Endodermal cell (in vitro differentiated cells): ENCODE results near the gene AMBRA1. TPM values are rescaled to one million over a fixed set of nuclear protein-coding genes. Genes with fewer than 3 reads are reported as not detected.

Experiments
- DNase-seq: peaks from one replicate; pipeline ENCODE4 v3.0.0-alpha.2; 2017
- H3K27ac ChIP-seq: 2 replicates; pipeline ENCODE4 v1.5.1; 2013; ENCODE audit warnings: mild to moderate bottlenecking, low read depth, low read length, moderate library complexity
- H3K27me3 ChIP-seq: 2 replicates; pipeline ENCODE4 v1.6.1; 2013; ENCODE audit warnings: mild to moderate bottlenecking, low read length, moderate library complexity; ENCODE audit not compliant: insufficient read depth, control insufficient read depth, poor library complexity, severe bottlenecking
- H3K36me3 ChIP-seq: 2 replicates; pipeline ENCODE4 v1.7.0; 2013; ENCODE audit warnings: mild to moderate bottlenecking, low read length, moderate library complexity; ENCODE audit not compliant: control insufficient read depth, insufficient read depth
- H3K4me1 ChIP-seq: one replicate; pipeline ENCODE4 v1.7.0; 2013; ENCODE audit warnings: low read length; ENCODE audit not compliant: control insufficient read depth, insufficient read depth
- H3K4me3 ChIP-seq: 2 replicates; pipeline ENCODE4 v1.5.1; 2013; ENCODE audit warnings: mild to moderate bottlenecking, low read length, moderate library complexity
- H3K9ac ChIP-seq: 2 replicates; pipeline ENCODE4 v1.6.1; 2013; ENCODE audit warnings: mild to moderate bottlenecking, low read length, moderate library complexity; ENCODE audit not compliant: poor library complexity, severe bottlenecking; ENCODE audit errors: extremely low read depth
- H3K9me3 ChIP-seq: 2 replicates; pipeline ENCODE4 v1.6.1; 2013; ENCODE audit warnings: mild to moderate bottlenecking, low read length, moderate library complexity; ENCODE audit not compliant: control insufficient read depth
- H3K27ac Mint-ChIP-seq: 2 replicates; pipeline ENCODE4 v1.8.0; 2020; ENCODE audit warnings: mixed read lengths
- H3K27me3 Mint-ChIP-seq: 2 replicates; pipeline ENCODE4 v1.8.0; 2021; ENCODE audit warnings: mild to moderate bottlenecking, mixed read lengths; ENCODE audit not compliant: insufficient read depth
- H3K36me3 Mint-ChIP-seq: 2 replicates; pipeline ENCODE4 v1.8.0; 2020; ENCODE audit warnings: low read depth, mixed read lengths
- H3K4me1 Mint-ChIP-seq: 2 replicates; pipeline ENCODE4 v1.8.0; 2020; ENCODE audit warnings: mixed read lengths
- H3K4me3 Mint-ChIP-seq: 2 replicates; pipeline ENCODE4 v1.8.0; 2020; ENCODE audit warnings: mild to moderate bottlenecking, moderate library complexity, mixed read lengths
- H3K9me3 Mint-ChIP-seq: 2 replicates; pipeline ENCODE4 v1.8.0; 2020; ENCODE audit warnings: mild to moderate bottlenecking, mixed read lengths
- WGBS, 2 experiments: methylation state at CpG; one replicate each; pipeline versions ENCODE4 v1.1.5 to v1.1.7; 2013; ENCODE audit warnings: missing lambda C conversion rate in 2 of 2, mixed read lengths in 1 of 2; ENCODE audit not compliant: insufficient coverage in 1 of 2, insufficient read length in 1 of 2; 5-methylcytosine and 5-hydroxymethylcytosine counted together
- total RNA-seq, 2 donors: library from RNA; stranded (reverse); fragmentation: NEBNext Ultra II Directional in 1 of 2; extraction: Animal tissue kit (Norgen Biotek cat#: 25700) in 1 of 2; gene quantifications; 2 replicates in 1 of 2; 3 replicates in 1 of 2; pipeline ENCODE4 v1.2.1, GENCODE V29; 2021
- TF ChIP-seq, protein P1 (sequence below): fragments of 200-600 bp; sonication (generic); conservative IDR thresholded peaks from 2 replicates; pipeline ENCODE4 v1.5.0; 2021; ENCODE audit warnings: antibody characterized with exemption, mild to moderate bottlenecking

Gene AMBRA1
- total RNA-seq, 2 donors from 2014 or later, result 54.5 to 67.8 TPM

DNA sequence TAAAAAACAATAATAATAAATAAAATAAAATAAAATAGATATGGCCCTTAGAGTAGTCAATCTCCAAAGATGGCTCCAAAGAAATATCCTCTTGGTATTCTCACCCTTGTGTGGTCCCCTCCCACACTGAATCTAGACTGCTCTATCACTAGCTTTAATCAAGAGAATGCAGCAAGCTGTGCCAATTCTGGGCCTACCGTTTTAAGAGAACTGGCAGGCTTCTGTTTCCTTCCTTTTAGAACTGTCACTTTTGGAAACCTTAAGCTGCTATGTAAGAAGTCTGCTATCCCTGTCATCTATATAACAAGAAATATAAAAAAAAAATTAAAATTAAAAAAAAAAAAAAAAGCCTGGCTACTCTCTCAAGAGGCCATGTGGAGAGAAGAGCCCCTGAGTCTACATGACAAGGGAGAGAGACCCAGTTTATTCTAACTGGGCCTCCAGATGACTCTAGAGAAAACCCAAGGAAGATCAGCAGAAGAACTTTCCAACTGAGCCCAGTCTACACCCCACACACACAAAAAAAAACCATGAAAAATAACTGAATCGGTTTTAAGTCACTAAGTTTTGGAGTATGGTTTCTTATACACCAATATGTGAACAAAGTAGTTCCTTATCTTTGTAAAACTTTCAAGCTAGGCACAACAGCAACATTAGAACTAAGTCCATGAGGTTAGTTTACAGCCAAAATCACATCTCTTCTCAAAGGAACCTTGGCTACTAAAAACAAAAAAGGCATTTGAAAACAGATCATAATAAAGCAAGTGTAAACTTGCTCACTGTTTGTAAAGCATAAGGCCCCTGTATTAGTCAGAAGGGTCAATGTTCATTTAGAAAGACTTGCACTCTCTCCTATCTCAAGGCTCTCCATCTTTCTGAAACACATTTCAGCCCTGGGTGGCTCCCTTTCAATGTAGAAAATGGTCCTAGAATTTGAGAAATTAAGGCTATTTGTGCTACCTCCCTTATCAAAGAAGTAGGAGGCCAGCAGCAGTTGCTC lies 67.3 kb downstream of the AMBRA1 start:
- Histone ChIP-seq H3K27ac (no peak overlapping the region), H3K36me3 (peaks cover 25% of the 10 kb centered on the region), H3K27me3 (no peaks in the 10 kb centered on the region), H3K4me3 (no peak overlapping the region), H3K9me3 (peaks cover 14% of the 10 kb centered on the region), H3K9ac (no peak overlapping the region), H3K4me1 (peaks cover 5% of the 10 kb centered on the region)
- TF ChIP-seq, protein P1, sequence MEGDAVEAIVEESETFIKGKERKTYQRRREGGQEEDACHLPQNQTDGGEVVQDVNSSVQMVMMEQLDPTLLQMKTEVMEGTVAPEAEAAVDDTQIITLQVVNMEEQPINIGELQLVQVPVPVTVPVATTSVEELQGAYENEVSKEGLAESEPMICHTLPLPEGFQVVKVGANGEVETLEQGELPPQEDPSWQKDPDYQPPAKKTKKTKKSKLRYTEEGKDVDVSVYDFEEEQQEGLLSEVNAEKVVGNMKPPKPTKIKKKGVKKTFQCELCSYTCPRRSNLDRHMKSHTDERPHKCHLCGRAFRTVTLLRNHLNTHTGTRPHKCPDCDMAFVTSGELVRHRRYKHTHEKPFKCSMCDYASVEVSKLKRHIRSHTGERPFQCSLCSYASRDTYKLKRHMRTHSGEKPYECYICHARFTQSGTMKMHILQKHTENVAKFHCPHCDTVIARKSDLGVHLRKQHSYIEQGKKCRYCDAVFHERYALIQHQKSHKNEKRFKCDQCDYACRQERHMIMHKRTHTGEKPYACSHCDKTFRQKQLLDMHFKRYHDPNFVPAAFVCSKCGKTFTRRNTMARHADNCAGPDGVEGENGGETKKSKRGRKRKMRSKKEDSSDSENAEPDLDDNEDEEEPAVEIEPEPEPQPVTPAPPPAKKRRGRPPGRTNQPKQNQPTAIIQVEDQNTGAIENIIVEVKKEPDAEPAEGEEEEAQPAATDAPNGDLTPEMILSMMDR, result no peak
- H3K4me3 Mint-ChIP-seq, result no peak overlapping the region
- DNase-seq, result no peak
- no peak overlapping the region for H3K27ac Mint-ChIP-seq
- no peaks in the 10 kb centered on the region for H3K27me3 Mint-ChIP-seq
- peaks cover 4% of the 10 kb centered on the region for H3K9me3 Mint-ChIP-seq
- H3K36me3 Mint-ChIP-seq, result peaks cover 17% of the 10 kb centered on the region
- 98 to 100% methylated on average over 1 to 2 of the region's 2 CpGs for WGBS, 2 experiments
- H3K4me1 Mint-ChIP-seq, result peaks cover 21% of the 10 kb centered on the region

DNA sequence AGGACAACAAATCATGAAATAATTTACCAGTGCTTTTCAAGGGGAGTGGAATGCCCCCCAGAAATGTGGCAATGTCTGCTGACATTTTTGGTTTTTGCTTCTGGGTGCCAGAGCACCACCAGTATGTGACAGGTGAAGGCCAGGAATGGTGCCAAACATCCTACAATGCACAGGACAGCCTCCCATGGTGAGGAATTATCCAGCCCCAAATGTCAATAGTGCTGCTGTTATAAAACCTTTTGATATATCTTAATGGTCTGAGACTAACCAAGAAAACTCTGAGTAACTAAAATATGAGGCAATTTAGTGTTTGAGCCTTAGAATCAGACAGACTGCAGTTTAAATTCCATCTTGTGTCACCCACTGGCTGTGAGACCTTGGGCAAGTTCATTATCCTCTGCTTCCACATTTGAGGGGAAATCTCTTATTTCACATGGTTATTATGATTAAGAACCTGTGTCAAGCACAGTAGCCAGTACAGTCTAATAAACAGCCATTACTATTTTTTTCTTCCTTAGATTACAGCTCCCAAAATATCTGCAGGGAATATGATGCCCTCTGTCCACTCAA lies 69.5 kb downstream of the AMBRA1 start:
- no peak overlapping the region for H3K4me3 Mint-ChIP-seq

DNA sequence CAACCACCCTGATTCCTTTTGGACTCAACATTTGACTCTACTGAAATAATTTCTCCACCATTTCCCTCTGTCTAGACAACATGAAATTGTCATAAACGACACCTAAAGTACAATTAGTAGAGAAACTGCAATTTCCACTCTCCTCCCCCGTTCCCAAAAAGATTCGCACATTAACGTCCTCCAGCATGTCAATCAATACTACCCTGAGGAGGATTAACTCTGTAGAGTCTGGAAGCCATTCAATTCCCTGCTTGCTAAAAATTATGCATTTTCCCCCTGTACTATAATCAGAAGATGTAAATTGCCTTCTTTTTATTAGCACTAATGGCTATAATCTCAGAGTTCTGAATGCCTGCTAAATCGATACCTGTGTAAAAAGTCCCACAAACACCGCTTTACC lies 70.5 kb downstream of the AMBRA1 start:
- H3K9me3 ChIP-seq, result peaks cover 7% of the 10 kb centered on the region
- DNase-seq, result no peak
- no peaks in the 10 kb centered on the region for H3K27me3 ChIP-seq
- H3K9me3 Mint-ChIP-seq, result no peaks in the 10 kb centered on the region
- peaks cover 6% of the 10 kb centered on the region for H3K36me3 Mint-ChIP-seq
- H3K27me3 Mint-ChIP-seq, result no peaks in the 10 kb centered on the region
- peaks cover 27% of the 10 kb centered on the region for H3K36me3 ChIP-seq
- no peak overlapping the region for H3K4me3 Mint-ChIP-seq
- no peak overlapping the region for H3K9ac ChIP-seq
- H3K4me3 ChIP-seq, result no peak overlapping the region
- H3K27ac Mint-ChIP-seq, result no peak overlapping the region
- TF ChIP-seq, protein P1, result no peak
- H3K27ac ChIP-seq, result no peak overlapping the region
- peaks cover 17% of the 10 kb centered on the region for H3K4me1 Mint-ChIP-seq
- 58 to 76% methylated on average over 6 of the region's 6 CpGs for WGBS, 2 experiments
- H3K4me1 ChIP-seq, result peaks cover 6% of the 10 kb centered on the region

More for the DNA sequence above, 69.5 kb downstream of the AMBRA1 start:
- Mint-ChIP-seq H3K27ac (no peak overlapping the region), H3K27me3 (no peaks in the 10 kb centered on the region), H3K9me3 (no peaks in the 10 kb centered on the region), H3K4me1 (peaks cover 26% of the 10 kb centered on the region), H3K36me3 (peaks cover 6% of the 10 kb centered on the region)
- Histone ChIP-seq H3K27me3 (no peaks in the 10 kb centered on the region), H3K36me3 (peaks cover 27% of the 10 kb centered on the region), H3K4me3 (no peak overlapping the region), H3K9me3 (peaks cover 7% of the 10 kb centered on the region), H3K9ac (no peak overlapping the region), H3K27ac (no peak overlapping the region), H3K4me1 (peaks cover 6% of the 10 kb centered on the region)
- TF ChIP-seq, protein P1, result no peak
- DNase-seq, result no peak
